OCI-LY1 (cell line): ENCODE data around the gene DNAJC6.

ENCODE experiments used
- EZH2 ChIP-seq: fragments of 200-600 bp; sonication (generic), shearing (Covaris generic); IDR thresholded peaks from 2 replicates; pipeline ENCODE4 v1.8.0; 2017; ENCODE audit warnings: borderline replicate concordance, mixed run types, mild to moderate bottlenecking, antibody characterized with exemption, low read length, moderate library complexity, mixed read lengths
- TF ChIP-seq, protein P1 (sequence below): fragments of 200-600 bp; sonication (generic), shearing (Covaris generic); IDR thresholded peaks from 2 replicates; pipeline ENCODE4 v1.5.1; 2017; ENCODE audit warnings: mild to moderate bottlenecking, antibody characterized with exemption, low read length, moderate library complexity, mixed read lengths

DNA sequence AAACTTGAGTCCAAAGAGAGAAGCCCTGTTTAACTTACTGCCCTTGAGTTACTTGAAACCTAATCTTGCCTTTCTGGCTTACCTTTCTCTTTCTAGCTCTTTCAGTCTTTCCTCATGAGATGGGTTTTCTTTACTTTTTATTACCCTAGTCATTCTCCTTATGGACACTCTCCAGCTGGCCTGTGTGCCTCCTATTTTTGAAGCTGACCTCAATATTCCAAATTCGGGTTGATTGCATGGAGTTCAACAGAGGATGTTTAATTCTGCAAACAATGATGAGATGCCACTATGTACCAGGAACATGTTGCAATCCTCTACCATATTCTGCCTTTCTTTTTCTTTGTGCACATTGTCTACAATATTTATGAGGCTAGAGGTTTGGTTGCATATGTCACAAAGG lies 20.7 kb downstream of the DNAJC6 start:
- TF ChIP-seq, protein P1, sequence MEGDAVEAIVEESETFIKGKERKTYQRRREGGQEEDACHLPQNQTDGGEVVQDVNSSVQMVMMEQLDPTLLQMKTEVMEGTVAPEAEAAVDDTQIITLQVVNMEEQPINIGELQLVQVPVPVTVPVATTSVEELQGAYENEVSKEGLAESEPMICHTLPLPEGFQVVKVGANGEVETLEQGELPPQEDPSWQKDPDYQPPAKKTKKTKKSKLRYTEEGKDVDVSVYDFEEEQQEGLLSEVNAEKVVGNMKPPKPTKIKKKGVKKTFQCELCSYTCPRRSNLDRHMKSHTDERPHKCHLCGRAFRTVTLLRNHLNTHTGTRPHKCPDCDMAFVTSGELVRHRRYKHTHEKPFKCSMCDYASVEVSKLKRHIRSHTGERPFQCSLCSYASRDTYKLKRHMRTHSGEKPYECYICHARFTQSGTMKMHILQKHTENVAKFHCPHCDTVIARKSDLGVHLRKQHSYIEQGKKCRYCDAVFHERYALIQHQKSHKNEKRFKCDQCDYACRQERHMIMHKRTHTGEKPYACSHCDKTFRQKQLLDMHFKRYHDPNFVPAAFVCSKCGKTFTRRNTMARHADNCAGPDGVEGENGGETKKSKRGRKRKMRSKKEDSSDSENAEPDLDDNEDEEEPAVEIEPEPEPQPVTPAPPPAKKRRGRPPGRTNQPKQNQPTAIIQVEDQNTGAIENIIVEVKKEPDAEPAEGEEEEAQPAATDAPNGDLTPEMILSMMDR: no peak
- no peak for TF ChIP-seq EZH2
